Measurements from ENCODE around the gene LARGE1.

DNA sequence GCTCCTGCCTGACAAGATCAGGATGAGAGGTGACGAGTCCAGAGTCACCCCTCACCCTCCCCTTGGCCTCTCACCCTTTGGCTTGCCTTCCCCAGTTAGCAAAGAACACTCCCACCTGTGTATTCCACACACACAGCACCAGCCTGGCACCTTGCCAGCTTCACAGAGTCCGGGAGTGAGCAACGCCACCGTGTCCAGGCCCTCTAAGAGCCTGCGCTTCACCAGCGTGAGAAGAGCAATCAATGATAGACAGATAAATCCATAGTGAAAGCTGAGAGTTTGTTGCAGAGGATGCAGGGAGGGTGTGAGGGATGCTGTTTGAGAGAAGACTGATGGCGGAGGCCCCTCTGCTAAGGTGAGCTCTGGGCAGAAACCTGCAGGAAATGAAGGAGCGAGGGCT is 404.5 kb downstream of the LARGE1 start:
- TF ChIP-seq, protein P1, sequence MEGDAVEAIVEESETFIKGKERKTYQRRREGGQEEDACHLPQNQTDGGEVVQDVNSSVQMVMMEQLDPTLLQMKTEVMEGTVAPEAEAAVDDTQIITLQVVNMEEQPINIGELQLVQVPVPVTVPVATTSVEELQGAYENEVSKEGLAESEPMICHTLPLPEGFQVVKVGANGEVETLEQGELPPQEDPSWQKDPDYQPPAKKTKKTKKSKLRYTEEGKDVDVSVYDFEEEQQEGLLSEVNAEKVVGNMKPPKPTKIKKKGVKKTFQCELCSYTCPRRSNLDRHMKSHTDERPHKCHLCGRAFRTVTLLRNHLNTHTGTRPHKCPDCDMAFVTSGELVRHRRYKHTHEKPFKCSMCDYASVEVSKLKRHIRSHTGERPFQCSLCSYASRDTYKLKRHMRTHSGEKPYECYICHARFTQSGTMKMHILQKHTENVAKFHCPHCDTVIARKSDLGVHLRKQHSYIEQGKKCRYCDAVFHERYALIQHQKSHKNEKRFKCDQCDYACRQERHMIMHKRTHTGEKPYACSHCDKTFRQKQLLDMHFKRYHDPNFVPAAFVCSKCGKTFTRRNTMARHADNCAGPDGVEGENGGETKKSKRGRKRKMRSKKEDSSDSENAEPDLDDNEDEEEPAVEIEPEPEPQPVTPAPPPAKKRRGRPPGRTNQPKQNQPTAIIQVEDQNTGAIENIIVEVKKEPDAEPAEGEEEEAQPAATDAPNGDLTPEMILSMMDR (IDR thresholded peaks at IDR 0.05 in 8 of 11, conservative IDR thresholded peaks at IDR 0.05 in 3 of 11) = no peak
- TF ChIP-seq POLR2A (IDR thresholded peaks at IDR 0.05) (no peak), POLR2AphosphoS5 (IDR thresholded peaks at IDR 0.05) (no peak)
